NCI-H2227 treated with DMSO at 0.1 percent for 48 hours (cell line): ENCODE measurements around the gene RFX1.
"Not testable (repeated sequence)": the region's sequence is repeated elsewhere in the genome, so short reads cannot be mapped to it uniquely, and the experiment has no call there.

Experiments
- DNase-seq: peaks from one replicate; lab custom pipeline; 2025; lab: John Stamatoyannopoulos, UW

The RFX1 gene

DNA sequence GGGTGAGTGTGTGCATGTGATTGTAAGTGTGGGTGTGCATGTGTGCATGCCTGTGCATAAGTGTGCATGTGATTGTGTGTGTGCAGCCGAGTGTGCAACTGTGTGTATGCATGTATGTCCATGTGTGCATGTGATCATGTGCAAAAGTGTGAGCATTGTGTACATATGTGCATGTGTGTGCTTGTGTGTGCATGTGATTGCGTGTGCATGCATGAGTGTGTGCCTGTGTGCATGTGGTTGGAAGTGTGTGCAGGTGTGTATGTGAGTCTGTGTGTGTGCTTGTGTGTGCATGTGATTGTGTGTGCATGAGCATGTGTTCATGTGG, 71.4 kb downstream of the RFX1 start:
- no peak for DNase-seq

DNA sequence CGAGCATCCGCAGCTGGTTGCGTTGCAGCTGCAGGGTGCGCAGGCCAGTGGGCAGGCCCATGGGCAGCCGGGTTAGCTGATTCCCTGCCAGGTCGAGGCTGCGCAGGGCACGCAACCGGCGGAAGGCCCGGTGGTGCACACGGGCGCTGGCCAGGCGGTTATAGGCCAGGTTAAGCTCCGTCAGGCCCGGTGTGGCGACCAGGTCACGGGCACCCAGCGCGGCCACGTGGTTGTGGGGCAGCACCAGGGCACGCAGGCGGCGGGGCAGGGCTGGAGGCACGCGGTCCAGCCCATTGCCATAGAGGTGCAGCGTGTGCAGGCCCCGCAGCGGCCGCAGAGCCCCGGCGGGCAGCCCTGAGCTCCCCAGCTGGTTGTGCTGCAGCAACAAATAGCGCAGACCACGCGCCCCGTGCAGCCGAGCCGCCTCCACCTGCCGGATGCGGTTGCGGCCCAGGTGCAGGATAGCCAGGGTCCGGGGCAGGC, 73.2 kb downstream of the RFX1 start:
- DNase-seq = no peak

GRCh38 chr19:13932149-13932637, 73.9 kb downstream of the RFX1 start:
- no peak for DNase-seq

- DNase-seq = no peak
Observed at GRCh38 chr19:13931391-13932148, 74.5 kb downstream of the RFX1 start.

DNA sequence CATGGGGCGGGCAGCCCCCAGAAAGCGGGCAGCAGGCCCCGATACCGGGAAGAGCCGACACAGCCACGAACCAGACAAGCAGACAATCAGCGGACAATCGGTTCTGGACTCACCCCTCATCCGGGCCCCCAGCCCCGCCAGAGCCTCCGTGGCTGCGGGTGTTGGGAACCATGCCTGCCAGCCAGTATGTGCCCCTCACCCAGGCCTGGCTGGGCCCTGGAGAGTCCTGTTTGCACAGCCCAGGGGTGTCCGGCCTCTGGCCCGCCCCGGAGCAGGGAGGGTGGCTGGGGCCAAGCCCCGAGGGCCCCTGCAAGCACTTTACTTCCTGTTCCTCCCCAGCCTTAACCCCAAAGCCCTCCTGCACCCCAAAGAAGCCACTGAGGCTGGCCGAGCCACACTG, 75.7 kb downstream of the RFX1 start:
- no peak for DNase-seq

- no peak for DNase-seq
Observed at GRCh38 chr19:13929956-13930355, 76.2 kb downstream of the RFX1 start.

GRCh38 chr19:13929340-13929739, 76.8 kb downstream of the RFX1 start:
- no peak for DNase-seq

GRCh38 chr19:13926715-13927114, 79.4 kb downstream of the RFX1 start:
- DNase-seq = no peak

- no peak for DNase-seq
Observed at GRCh38 chr19:13926010-13926409, 80.1 kb downstream of the RFX1 start.

DNA sequence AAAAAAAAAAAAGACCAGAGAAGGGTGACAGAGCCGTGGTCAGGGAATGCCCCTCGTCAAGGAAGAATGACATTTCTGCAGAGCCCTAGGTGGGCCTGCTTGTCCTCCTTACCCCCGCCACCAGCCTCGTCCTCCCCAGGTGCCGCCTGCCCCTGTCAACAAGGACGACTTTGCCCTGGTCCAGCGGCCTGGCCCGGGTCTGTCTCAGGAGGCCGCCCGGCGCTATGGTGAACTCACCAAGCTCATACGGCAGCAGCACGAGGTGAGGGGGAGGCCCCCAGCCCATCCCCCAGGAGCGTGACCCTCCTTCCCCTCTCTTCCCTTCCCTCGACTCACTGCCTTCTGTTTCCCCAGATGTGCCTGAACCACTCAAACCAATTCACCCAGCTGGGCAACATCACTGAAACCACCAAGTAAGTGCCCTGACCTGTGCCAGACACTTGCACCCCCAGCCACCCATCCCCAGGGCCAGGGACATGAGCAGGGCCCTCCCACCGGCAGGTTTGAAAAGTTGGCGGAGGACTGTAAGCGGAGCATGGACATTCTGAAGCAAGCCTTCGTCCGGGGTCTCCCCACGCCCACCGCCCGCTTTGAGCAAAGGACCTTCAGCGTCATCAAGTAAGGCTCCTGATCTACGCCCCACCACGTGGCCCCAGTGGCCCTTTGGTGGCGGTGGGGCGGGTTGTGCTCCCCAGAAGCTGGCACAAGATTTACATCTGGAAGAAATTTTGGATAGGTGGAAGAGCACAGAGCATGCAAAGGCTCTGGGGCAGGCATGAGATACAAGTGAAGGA, 82.7 kb downstream of the RFX1 start:
- DNase-seq = no peak

- not testable (repeated sequence) for DNase-seq
Observed at GRCh38 chr19:13922118-13922517, 84.0 kb downstream of the RFX1 start.

DNA sequence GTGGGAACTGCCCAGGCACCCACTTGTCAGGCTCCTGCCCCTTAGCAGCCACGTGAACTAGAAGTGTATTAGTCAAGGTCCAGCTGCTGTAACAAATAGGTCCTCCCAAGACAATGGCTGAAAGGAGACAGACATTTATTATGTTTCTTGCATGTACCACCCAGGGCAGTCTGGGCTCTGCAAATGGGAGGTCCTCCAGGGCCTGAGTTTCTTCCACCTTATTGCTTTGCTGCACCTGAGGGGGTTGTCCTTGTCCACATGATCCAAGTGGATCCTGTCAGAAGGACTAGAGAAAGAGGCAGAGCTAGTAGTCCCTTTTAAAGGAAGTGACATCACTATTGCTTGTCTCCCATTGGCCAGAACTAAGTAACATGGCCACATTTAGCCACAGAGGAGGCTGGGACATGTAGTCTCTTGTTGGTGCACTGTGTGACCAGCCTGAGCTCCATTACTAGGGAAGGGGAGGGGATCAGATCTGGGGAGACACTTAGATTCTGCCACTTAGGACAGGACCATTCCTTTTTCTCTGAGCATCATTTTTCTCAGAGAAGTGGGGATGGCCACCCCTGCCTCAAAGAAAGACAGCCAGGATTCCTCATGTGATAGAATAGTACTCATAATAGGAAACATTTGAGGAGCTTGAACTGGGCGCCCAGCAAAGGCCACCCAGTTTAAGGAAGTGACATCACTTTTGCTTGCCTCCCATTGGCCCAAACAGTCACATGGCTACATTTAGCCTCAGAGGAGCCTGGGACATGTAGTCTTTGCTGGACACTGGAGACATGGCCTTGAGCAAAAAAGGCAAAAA, 85.0 kb downstream of the RFX1 start:
- peak; percentile 19 for DNase-seq

- no peak for DNase-seq
Observed at GRCh38 chr19:13920524-13920923, 85.6 kb downstream of the RFX1 start.

DNA sequence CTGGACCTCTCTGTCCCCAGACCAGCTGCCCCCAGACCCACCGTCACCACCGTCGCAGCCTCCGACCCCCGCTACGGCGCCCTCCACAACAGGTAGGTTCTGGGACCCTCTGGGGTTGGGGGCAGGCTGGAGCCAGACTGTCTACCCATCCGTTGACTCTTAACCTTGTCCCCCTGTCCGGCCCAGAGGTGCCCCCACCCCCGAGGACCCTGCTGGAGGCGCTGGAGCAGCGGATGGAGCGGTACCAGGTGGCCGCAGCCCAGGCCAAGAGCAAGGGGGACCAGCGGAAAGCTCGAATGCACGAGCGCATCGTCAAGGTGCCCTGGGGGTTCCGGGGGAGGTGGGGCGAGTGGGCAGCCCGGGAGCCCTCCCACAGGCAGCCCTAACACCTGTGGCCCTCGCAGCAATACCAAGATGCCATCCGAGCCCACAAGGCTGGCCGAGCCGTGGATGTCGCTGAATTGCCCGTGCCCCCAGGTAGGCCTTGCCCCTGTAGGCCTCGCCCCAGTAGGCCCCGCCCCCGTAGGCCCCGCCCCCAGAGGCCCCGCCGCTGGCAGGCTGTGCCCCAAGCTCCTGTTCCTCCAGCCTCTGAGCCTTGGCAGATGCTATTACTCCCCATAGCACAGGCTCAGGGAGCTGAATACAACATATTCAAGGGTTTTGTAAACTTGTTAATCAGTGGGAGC, 87.3 kb downstream of the RFX1 start:
- DNase-seq = no peak

DNA sequence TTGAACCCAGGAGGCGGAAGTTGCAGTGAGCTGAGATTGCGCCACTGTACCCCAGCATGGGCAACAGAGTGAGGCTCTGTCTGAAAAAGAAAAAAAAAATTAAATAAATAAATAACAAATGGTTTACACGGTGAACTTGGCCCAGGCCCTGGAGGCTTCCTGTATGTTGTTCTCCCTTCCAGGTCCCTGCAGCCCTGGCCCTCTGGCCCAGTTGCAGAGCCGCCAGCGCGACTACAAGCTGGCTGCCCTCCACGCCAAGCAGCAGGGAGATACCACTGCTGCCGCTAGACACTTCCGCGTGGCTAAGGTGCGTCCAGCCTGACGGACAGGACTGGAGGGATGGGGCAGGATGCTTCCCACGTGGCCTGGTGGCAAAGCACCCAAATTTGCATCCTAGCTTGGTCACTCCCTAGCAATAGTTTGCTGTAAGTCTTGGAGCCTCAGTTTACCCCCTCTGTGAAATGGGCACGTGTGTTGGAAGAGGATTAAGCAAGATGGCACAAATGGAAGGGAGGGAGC, 88.2 kb downstream of the RFX1 start:
- DNase-seq = no peak

GRCh38 chr19:13914777-13915176, 91.3 kb downstream of the RFX1 start:
- no peak for DNase-seq

DNA sequence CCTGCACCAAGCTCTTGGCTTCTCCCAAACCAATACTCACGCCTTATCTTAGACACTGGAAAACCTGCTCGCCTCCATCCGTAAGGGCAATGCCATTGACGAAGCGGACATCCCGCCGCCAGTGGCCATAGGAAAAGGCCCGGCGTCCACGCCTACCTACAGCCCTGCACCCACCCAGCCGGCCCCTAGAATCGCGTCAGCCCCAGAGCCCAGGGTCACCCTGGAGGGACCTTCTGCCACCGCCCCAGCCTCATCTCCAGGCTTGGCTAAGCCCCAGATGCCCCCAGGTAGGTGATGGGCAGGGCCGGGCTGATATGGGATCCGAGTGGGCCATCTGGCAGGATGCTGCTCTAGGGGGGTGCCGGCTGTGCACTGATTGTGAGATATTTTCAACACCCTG, 92.8 kb downstream of the RFX1 start:
- DNase-seq = no peak
